Prostate gland (tissue), 2 donors: ENCODE measurements around the gene MRPL14.

Source experiments
- CTCF ChIP-seq, 4 experiments: fragments of 200-600 bp in 2 of 4; fragments of 450-650 bp in 2 of 4; sonication (generic) in 2 of 4; IDR thresholded peaks; 1 replicate in 3 of 4; 2 replicates in 1 of 4; pipeline ENCODE4 v1.5.1; 2016 to 2019; ENCODE audit warnings: antibody characterized with exemption in 4 of 4, mild to moderate bottlenecking in 2 of 4, moderate library complexity in 2 of 4
- POLR2A ChIP-seq: fragments of 450-650 bp; IDR thresholded peaks from one replicate; pipeline ENCODE4 v1.6.1; 2016; ENCODE audit warnings: antibody characterized with exemption, mild to moderate bottlenecking
- POLR2AphosphoS5 ChIP-seq: sonication (generic); formaldehyde crosslinking; IDR thresholded peaks from one replicate; pipeline ENCODE4 v1.6.1; 2017; ENCODE audit warnings: antibody characterized with exemption

DNA sequence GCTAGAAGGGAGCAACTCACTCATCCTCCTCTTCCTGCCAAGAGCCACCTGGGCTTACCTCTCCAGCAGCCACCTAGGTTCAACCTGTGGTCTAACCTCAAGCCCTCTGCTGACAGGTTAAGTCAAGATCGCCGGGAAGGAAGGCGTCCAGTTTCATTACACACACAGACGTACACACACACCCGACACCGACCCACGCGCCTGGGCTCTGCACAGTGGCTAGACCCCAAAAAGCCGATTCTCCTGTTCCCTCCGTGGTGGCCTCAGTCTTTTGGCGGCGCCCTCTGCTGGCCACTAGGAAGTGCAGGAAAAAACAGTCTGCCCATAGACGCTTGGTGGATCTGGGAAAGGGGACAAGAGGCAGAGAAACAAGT, 52.8 kb downstream of the MRPL14 start:
- TF ChIP-seq CTCF (IDR thresholded peaks at IDR 0.05) (peak; percentile 92 to 96 (median 93)), POLR2A (no peak), POLR2AphosphoS5 (peak; percentile 53)
